Renal cortex interstitium (tissue), 11 donors: ENCODE measurements around the gene CDC25B. TPM values are rescaled to one million over a fixed set of nuclear protein-coding genes. Genes with fewer than 3 reads are reported as not detected.
A peak's percentile ranks its signal among the peaks of the same experiment; 100 is the strongest.
"Not testable (repeated sequence)": the region's sequence is repeated elsewhere in the genome, so short reads cannot be mapped to it uniquely, and the experiment has no call there.

ENCODE experiments used
- DNase-seq, 11 donors: peaks; one replicate each; pipeline ENCODE4 v3.0.0-alpha.2; 2013; ENCODE audit warnings: low read depth in 9 of 11, low spot score in 4 of 11; ENCODE audit errors: extremely low read depth in 1 of 11
- polyA plus RNA-seq, 3 donors: library from polyadenylated mRNA; unstranded; fragments of 120-200 nt; gene quantifications; one replicate each; pipeline ENCODE4 v1.2.1, GENCODE V29; 2013; ENCODE audit not compliant: insufficient read length in 3 of 3

CDC25B gene
- polyA plus RNA-seq, 3 donors: 35.4 to 40.3 (median 39.3) TPM

GRCh38 chr20:3814928-3815495 lies 18.9 kb downstream of the CDC25B start:
- DNase-seq: no peak

- DNase-seq: no peak
Measured at GRCh38 chr20:3815703-3816315, 19.7 kb downstream of the CDC25B start.

GRCh38 chr20:3818155-3819151 lies 22.3 kb downstream of the CDC25B start:
- peak in 3 of 11 donors; percentile 57 to 74 (median 64) for DNase-seq

GRCh38 chr20:3819411-3820047 lies 23.4 kb downstream of the CDC25B start:
- no peak for DNase-seq

- peak; percentile 91 to 96 (median 95) for DNase-seq
Measured at GRCh38 chr20:3820048-3820900, 24.2 kb downstream of the CDC25B start, which contains the start of gene AP5S1. Gene AP5S1, plus strand, starts transcription at chr20:3820547. Its CDS starts 1,571 bp downstream, at chr20:3822118.

GRCh38 chr20:3820901-3821727 lies 25.0 kb downstream of the CDC25B start:
- no peak for DNase-seq

- DNase-seq: no peak
Measured at GRCh38 chr20:3821996-3822395, 25.9 kb downstream of the CDC25B start.

GRCh38 chr20:3823881-3824280 lies 27.8 kb downstream of the CDC25B start:
- DNase-seq: no peak

- DNase-seq: no peak
Measured at GRCh38 chr20:3825526-3825925, 29.4 kb downstream of the CDC25B start.

- no peak for DNase-seq
Measured at GRCh38 chr20:3826420-3826819, 30.3 kb downstream of the CDC25B start.

- DNase-seq: no peak
Measured at GRCh38 chr20:3828798-3829197, 32.7 kb downstream of the CDC25B start.

GRCh38 chr20:3829891-3830290 lies 33.8 kb downstream of the CDC25B start:
- not testable (repeated sequence) for DNase-seq

GRCh38 chr20:3836132-3836531 lies 40.0 kb downstream of the CDC25B start:
- no peak for DNase-seq

GRCh38 chr20:3839328-3839727 lies 43.2 kb downstream of the CDC25B start:
- no peak for DNase-seq

GRCh38 chr20:3840201-3840600 lies 44.1 kb downstream of the CDC25B start:
- DNase-seq: not testable (repeated sequence)

GRCh38 chr20:3842348-3842930 lies 46.3 kb downstream of the CDC25B start:
- no peak for DNase-seq

- no peak for DNase-seq
Measured at GRCh38 chr20:3843490-3843889, 47.4 kb downstream of the CDC25B start.
